IPS DF 6.9 (cell line): ENCODE results near the gene HEBP2.

Experiments
- DNase-seq: peaks from one replicate; pipeline ENCODE4 v3.0.0-alpha.2; 2013; ENCODE audit warnings: low read depth, low spot score
- H3K27ac ChIP-seq: one replicate; pipeline ENCODE4 v1.5.1; 2013; ENCODE audit warnings: low read length, control low read depth
- H3K27me3 ChIP-seq: 2 replicates; pipeline ENCODE4 v1.6.1; 2013; ENCODE audit warnings: mild to moderate bottlenecking, low read length; ENCODE audit not compliant: control insufficient read depth, insufficient read depth
- H3K36me3 ChIP-seq: 2 replicates; pipeline ENCODE4 v1.6.1; 2013; ENCODE audit warnings: low read length; ENCODE audit not compliant: control insufficient read depth, insufficient read depth
- H3K4me1 ChIP-seq: 2 replicates; pipeline ENCODE4 v1.6.1; 2013; ENCODE audit warnings: low read length; ENCODE audit not compliant: control insufficient read depth, insufficient read depth
- H3K4me3 ChIP-seq: 2 replicates; pipeline ENCODE4 v1.5.1; 2013; ENCODE audit warnings: mild to moderate bottlenecking, low read length
- H3K9me3 ChIP-seq: 2 replicates; pipeline ENCODE4 v1.6.1; 2013; ENCODE audit warnings: low read length, inconsistent platforms; ENCODE audit not compliant: control insufficient read depth, insufficient read depth
- WGBS: extraction: QIAGEN DNeasy Blood & Tissue Kit; methylation state at CpG from one replicate; pipeline ENCODE4 v1.1.7; 2013; ENCODE audit warnings: mixed read lengths, missing lambda C conversion rate; ENCODE audit not compliant: insufficient read length, insufficient coverage; 5-methylcytosine and 5-hydroxymethylcytosine counted together

HEBP2 gene

DNA sequence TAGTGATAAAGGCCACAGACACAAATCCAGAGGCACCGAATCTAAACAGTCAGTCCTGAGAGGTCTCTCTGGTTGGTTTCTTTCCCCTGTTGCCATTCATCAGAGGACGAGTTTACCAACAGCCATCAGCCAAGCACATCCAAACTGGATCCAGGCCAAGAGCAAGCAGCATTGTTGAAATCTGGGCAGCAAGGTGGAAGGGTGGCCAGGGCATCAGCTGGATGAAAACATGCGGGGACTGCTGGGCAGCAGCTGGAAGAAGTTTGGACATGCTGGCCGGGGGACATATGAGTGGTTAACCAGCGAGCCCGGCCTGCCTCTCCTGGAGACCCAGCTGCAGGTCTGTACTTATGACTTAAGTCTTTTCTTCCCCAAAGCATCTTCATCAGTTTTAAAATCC lies 26.2 kb upstream of the HEBP2 start, which contains the start of gene SMIM28:
Gene SMIM28 (plus strand): TSS at position 62 of the 400 bp plus-strand sequence. CDS start 168 bp downstream, at position 230.
- no peaks in the 10 kb centered on the region for H3K9me3 ChIP-seq
- no peak for DNase-seq

DNA sequence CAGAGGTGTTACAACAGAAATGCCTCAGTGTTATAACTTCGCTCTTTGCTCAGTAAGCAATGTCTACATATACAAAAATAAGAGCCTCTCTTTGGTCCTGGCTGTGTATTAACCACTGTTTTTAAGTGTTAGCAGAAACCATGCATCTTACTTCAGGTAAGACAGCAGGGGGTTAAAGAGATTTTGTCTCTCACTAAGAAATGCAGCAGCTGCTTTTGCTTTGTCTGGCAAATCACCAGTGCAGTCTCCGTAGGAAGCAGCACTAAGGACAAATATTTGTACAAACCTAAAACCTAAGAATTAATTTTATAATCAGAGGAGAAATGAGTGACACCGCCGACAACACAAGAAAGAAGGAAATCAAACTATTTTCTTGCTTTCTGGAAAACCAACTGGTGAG lies 25.6 kb upstream of the HEBP2 start:
- Histone ChIP-seq H3K9me3 (no peaks in the 10 kb centered on the region), H3K27me3 (no peaks in the 10 kb centered on the region), H3K36me3 (no peaks in the 10 kb centered on the region), H3K4me1 (peaks cover 3% of the 10 kb centered on the region), H3K4me3 (no peak overlapping the region), H3K27ac (no peak overlapping the region)
- DNase-seq, result no peak
- WGBS, result no CpG with 5 or more reads among the region's 4 CpGs

More for the DNA sequence above, 26.2 kb upstream of the HEBP2 start, which contains the start of gene SMIM28:
- WGBS, result no CpG with 5 or more reads among the region's 6 CpGs
- no peaks in the 10 kb centered on the region for H3K27me3 ChIP-seq
- H3K4me3 ChIP-seq, result no peak within 1 kb of the TSS
- H3K4me1 ChIP-seq, result peaks cover 3% of the 10 kb centered on the region
- no peaks in the 10 kb centered on the region for H3K36me3 ChIP-seq
- H3K27ac ChIP-seq, result no peak within 1 kb of the TSS

DNA sequence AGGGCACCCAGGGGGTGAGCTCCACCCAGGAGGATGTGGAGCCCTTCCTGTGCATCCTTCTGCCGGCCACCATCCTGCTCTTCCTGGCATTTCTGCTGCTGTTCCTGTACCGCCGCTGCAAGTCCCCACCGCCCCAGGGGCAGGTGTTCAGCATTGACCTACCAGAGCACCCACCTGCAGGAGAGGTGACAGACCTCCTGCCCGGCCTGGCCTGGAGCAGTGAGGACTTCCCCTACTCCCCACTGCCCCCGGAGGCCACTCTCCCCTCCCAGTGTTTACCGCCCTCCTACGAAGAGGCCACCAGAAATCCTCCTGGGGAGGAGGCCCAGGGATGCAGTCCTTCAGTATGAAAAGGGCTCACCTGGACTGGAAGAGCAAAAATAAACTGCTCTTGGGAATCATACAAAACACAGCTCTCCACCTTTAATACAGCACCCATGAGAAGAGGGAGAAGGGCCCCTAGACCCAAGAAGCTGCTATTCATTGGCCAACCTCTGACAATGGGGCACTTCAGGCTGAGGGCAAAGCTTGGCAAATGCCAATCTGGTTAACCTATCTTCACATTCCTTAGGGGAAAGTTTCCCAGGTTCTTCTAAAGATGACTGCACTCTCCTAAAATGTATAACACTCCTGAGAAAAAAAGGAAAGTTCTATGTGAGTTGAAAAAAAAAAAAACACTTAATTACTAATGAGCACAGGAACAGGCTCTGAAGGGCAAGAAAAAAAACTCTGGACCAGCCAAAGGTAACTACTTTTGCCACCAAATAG lies 21.3 kb upstream of the HEBP2 start:
- no peak overlapping the region for H3K27ac ChIP-seq
- no peak for DNase-seq
- no CpG with 5 or more reads among the region's 8 CpGs for WGBS

DNA sequence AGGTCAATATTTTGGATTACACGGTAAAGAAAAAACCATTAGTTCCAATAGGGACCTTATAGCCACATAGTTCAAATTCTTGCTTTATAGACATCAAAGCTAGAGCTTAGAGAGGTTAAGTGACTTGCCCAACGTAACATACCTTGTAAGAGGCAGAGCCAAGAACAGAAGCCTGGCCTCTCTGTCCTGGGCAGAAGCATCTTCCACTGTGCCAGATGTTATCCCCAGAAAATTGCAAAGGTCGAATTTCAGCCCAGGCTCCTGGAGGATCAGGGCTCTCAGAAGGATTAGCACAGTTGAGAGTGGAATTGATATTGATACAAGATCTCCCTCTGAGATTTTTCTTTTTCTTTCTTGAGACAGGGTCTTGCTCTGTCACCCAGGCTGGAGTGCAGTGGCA lies 20.2 kb upstream of the HEBP2 start:
- Histone ChIP-seq H3K36me3 (no peaks in the 10 kb centered on the region), H3K9me3 (no peaks in the 10 kb centered on the region), H3K4me3 (no peak overlapping the region), H3K27me3 (no peaks in the 10 kb centered on the region), H3K27ac (no peak overlapping the region), H3K4me1 (peaks cover 1% of the 10 kb centered on the region; the same call in 1 of the 2 replicates)
- no peak for DNase-seq
- no CpG with 5 or more reads among the region's 3 CpGs for WGBS

More for the DNA sequence above, 21.3 kb upstream of the HEBP2 start:
- H3K4me3 ChIP-seq, result no peak overlapping the region
- no peaks in the 10 kb centered on the region for H3K9me3 ChIP-seq
- no peaks in the 10 kb centered on the region for H3K36me3 ChIP-seq
- no peaks in the 10 kb centered on the region for H3K27me3 ChIP-seq
- H3K4me1 ChIP-seq, result peaks cover 3% of the 10 kb centered on the region

DNA sequence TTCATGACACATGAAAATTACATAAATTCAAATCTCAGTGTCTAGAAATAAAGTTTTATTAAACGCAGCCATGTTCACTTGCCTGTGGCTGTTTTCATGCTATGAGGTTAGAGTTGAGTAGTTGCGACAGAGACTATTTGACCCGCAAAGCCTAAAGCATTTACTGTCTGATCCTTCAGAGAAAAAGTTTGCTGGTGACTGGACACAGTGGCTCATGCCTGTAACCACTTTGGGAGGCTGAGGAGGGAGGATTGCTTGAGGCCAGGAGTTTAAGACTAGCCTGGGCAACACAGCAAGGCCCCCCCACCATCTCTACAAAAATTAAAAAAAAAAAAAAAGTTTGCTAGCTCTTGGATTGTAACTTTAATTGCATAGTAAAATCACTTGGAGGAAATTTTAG lies 17.1 kb upstream of the HEBP2 start:
- Histone ChIP-seq H3K27ac (no peak overlapping the region), H3K27me3 (no peaks in the 10 kb centered on the region), H3K9me3 (no peaks in the 10 kb centered on the region), H3K36me3 (no peaks in the 10 kb centered on the region), H3K4me1 (peaks cover 1% of the 10 kb centered on the region; the same call in 1 of the 2 replicates), H3K4me3 (no peak overlapping the region)
- no peak for DNase-seq
- WGBS, result no CpG with 5 or more reads among the region's 3 CpGs

DNA sequence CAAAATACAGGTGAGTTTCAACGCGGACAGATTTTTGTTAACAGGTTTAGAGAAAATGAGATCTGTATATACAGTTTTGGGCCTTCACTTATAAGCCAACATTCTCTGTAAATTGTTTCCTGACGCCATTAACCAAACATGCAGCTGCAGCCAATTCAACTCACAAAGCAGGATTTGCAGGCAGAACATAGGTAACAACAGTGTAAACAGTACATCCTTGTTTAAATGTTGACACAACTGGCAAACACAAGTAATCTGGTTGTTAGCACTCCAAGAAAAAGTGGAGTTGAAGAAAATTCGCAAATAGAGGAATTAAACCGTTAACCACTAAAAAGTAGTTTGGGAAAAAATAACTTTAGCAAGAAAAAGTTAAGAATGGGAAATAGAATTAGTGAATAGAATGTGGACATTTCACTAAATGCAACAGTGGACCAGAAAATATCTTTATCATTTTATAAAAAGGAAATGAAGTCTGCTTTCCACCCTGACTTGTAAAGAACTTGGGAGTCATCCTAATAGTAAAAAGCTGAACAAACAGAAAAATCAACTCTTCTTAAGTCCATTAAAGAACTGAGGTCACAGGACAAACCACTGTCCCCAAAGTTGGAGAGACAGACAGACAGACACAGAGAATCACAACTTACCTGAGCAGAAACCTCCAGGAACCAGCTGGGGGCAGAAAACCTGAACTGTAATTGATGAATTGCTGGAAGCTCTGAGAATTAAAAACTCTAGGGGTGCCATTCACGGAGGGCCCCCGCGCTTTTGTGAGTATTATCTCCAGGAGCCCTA lies 16.2 kb upstream of the HEBP2 start:
- Histone ChIP-seq H3K9me3 (no peaks in the 10 kb centered on the region), H3K36me3 (no peaks in the 10 kb centered on the region), H3K27me3 (no peaks in the 10 kb centered on the region), H3K27ac (no peak overlapping the region), H3K4me3 (no peak overlapping the region), H3K4me1 (no peaks in the 10 kb centered on the region)
- no peak for DNase-seq
- no CpG with 5 or more reads among the region's 8 CpGs for WGBS

DNA sequence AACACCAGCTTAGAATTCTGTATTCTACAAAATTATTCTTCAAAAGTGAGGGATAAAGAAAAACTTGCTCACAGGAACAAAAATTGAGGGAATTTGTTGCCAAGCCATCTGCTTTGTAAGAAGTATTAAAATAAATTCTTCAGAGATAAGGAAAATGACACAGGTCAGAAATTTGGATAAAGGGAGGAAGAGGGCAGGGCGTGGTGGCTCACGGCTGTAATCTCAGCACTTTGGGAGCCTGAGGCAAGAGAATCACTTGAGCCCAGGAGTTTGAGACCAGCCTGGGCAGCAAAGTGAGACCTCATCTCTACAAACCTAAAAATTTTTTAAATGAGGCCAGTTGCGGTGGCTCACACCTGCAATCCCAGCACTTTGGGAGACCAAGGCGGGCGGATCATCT lies 14.5 kb upstream of the HEBP2 start:
- no peak for DNase-seq
- H3K36me3 ChIP-seq, result no peaks in the 10 kb centered on the region
- WGBS, result no CpG with 5 or more reads among the region's 5 CpGs
- no peak overlapping the region for H3K4me3 ChIP-seq
- H3K9me3 ChIP-seq, result no peaks in the 10 kb centered on the region
- no peaks in the 10 kb centered on the region for H3K4me1 ChIP-seq
- no peak overlapping the region for H3K27ac ChIP-seq
- H3K27me3 ChIP-seq, result no peaks in the 10 kb centered on the region

DNA sequence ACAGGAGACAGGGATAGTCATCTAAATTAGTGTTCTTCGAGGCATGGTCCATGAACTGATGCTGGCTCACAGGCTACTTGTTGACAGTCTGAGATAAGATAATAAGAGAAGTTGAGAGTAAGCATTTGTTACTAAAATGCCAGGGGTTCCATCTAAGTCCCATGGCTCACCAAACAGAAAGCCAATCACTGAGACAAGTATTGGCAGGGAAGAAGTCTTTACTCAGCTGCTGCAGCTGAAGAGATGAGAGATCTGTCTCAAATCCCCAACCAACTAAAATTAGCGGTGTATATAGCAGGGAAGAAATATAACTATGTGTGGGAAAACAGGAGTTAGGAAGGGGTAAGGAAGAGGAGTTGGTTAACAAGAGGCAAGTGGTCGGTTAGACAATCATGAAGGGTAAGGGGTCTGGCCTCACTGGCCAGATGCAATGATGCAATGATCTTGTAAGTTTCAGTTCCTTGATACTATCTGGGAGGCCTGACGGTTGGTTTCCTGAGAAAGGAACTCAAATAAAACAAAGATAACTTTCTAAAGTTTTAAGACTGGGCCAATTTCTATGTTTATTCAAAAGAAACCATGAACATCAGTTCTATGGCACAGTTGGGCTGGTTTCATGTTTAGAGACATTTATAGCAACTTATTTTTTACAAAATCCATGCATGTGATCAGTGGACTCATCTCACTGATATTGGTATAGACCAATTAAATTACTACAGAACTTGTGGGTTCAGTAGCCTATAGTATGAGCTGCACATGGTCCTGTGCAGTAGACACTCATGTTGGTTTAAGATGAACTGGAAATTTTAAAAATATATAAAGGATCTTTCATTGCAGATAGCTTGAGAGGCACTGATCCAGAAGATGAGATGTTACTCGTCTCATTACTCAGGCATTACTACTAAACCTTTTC lies 9.9 kb upstream of the HEBP2 start:
- DNase-seq, result no peak
- WGBS, result no CpG with 5 or more reads among the region's 5 CpGs
- no peaks in the 10 kb centered on the region for H3K9me3 ChIP-seq
- H3K27me3 ChIP-seq, result no peaks in the 10 kb centered on the region
- H3K27ac ChIP-seq, result no peak overlapping the region
- H3K36me3 ChIP-seq, result no peaks in the 10 kb centered on the region
- H3K4me1 ChIP-seq, result no peaks in the 10 kb centered on the region
- H3K4me3 ChIP-seq, result no peak overlapping the region

DNA sequence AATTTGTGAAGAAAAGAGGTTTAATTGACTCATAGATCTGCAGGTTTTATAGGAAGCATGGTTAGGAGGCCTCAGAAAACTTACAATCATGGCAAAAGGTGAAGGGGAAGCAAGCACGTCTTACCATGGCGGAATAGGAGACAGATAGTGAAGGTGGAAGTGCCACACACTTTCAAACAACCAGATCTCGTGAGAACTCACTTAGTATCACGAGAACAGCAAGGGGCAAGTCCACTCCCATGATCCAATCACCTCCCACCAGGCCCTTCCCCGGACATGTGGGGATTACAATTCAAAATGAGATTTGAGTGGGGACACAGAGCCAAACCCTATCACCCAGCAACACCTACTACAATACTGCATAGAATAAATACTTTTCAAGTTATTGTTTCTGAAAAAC lies 7.3 kb upstream of the HEBP2 start:
- H3K4me3 ChIP-seq, result no peak overlapping the region
- H3K4me1 ChIP-seq, result no peaks in the 10 kb centered on the region
- WGBS, result no CpG with 5 or more reads among the region's 5 CpGs
- no peak for DNase-seq
- no peaks in the 10 kb centered on the region for H3K9me3 ChIP-seq
- no peak overlapping the region for H3K27ac ChIP-seq
- no peaks in the 10 kb centered on the region for H3K27me3 ChIP-seq
- no peaks in the 10 kb centered on the region for H3K36me3 ChIP-seq
